GM12872 (cell line): ENCODE measurements around the gene NEURL1.

ENCODE experiments used
- TF ChIP-seq, protein P1 (sequence below): IDR thresholded peaks from 3 replicates; pipeline ENCODE4 v1.5.1; 2011; ENCODE audit warnings: low read depth, mild to moderate bottlenecking, low read length, moderate library complexity; ENCODE audit not compliant: insufficient read depth

NEURL1 gene

DNA sequence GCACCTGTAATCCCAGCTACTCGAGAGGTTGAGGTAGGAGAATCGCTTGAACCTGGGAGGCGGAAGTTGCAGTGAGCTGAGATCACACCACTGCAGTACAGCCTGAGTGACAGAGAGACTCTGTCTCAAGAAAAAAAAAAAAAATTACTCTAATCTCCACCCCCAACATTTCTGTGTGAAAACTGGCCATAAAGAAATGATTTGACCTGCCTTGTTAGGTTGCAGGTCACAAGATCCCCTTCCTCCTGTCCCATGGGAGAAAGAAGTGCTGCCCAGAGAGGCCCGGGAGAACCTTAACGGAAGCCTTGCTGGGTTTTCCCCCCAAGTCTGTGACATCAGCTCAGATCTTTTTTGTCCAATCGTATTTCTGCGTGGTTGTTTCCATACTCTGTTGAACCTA lies 26.1 kb upstream of the NEURL1 start:
- TF ChIP-seq, protein P1, sequence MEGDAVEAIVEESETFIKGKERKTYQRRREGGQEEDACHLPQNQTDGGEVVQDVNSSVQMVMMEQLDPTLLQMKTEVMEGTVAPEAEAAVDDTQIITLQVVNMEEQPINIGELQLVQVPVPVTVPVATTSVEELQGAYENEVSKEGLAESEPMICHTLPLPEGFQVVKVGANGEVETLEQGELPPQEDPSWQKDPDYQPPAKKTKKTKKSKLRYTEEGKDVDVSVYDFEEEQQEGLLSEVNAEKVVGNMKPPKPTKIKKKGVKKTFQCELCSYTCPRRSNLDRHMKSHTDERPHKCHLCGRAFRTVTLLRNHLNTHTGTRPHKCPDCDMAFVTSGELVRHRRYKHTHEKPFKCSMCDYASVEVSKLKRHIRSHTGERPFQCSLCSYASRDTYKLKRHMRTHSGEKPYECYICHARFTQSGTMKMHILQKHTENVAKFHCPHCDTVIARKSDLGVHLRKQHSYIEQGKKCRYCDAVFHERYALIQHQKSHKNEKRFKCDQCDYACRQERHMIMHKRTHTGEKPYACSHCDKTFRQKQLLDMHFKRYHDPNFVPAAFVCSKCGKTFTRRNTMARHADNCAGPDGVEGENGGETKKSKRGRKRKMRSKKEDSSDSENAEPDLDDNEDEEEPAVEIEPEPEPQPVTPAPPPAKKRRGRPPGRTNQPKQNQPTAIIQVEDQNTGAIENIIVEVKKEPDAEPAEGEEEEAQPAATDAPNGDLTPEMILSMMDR = no peak

DNA sequence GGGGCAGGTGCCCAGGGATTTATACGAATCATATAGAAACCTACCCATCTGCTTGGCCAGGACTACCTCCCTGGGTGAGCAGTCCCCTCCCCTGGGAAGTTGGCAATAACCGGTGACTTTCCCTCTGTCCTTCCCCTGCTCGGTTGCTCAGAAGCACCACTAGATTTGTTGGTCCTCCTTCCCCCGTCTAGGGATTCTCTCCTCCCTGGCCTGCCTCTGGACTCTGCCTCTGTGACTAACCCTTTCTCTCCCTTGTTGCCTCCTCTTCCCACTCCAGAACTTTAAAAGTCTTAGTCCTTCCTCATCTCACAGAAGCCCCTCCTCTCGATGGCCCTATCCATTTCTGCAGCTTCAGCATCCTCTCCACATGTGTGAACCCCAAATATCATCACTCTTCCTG lies 24.3 kb upstream of the NEURL1 start:
- TF ChIP-seq, protein P1 = no peak

- TF ChIP-seq, protein P1 = no peak
Observed at GRCh38 chr10:103470761-103471653, 22.5 kb upstream of the NEURL1 start.

DNA sequence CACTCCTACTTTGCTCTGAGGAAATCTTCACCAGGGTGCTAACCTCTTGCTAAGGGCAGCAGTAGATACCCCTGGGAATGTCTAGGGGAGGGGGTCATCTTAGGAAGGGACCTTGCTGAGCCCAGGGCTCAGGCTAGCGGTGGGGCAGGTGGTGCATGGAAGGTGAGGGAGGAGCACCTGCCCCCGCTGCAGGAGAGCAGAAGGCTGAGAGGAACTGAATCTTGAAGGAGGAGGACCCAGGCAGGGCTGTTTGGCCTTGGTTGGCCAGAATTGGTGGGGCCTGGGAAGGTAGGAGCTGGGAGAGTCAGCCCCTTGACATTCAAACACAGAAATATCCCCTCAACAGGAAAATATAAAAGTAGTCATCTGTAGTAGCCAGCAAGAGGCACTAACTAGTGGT lies 21.5 kb upstream of the NEURL1 start:
- TF ChIP-seq, protein P1 = no peak

- TF ChIP-seq, protein P1 = no peak
Observed at GRCh38 chr10:103473261-103473671, 20.2 kb upstream of the NEURL1 start.

GRCh38 chr10:103474077-103474476 lies 19.4 kb upstream of the NEURL1 start:
- TF ChIP-seq, protein P1 = no peak

DNA sequence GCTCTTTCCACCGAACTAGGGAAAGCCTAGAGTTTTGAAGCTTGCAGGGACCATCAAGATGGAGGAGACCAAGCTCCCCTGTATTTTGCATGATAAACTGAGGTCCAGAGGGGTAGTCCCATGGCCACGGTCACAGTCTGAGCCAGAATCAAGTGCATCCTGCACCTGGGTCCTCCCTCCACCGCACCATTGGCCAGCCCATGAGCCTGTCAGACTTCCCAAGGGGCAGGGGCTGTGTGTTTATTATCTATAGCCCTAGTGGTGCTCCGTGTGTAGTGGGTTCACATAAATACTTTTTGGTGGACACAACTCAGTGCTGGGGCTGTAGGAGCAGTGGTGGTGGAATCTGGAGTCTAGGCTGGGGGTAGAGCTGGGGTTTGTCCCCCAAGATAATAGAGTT lies 18.1 kb upstream of the NEURL1 start:
- TF ChIP-seq, protein P1 = no peak
